ENCODE data around the gene PNPLA2. TPM values are rescaled to one million over a fixed set of nuclear protein-coding genes. Genes with fewer than 3 reads are reported as not detected.

The PNPLA2 gene
- total RNA-seq, 2 experiments from 2014 or later, result 29.7 to 32.0 TPM

DNA sequence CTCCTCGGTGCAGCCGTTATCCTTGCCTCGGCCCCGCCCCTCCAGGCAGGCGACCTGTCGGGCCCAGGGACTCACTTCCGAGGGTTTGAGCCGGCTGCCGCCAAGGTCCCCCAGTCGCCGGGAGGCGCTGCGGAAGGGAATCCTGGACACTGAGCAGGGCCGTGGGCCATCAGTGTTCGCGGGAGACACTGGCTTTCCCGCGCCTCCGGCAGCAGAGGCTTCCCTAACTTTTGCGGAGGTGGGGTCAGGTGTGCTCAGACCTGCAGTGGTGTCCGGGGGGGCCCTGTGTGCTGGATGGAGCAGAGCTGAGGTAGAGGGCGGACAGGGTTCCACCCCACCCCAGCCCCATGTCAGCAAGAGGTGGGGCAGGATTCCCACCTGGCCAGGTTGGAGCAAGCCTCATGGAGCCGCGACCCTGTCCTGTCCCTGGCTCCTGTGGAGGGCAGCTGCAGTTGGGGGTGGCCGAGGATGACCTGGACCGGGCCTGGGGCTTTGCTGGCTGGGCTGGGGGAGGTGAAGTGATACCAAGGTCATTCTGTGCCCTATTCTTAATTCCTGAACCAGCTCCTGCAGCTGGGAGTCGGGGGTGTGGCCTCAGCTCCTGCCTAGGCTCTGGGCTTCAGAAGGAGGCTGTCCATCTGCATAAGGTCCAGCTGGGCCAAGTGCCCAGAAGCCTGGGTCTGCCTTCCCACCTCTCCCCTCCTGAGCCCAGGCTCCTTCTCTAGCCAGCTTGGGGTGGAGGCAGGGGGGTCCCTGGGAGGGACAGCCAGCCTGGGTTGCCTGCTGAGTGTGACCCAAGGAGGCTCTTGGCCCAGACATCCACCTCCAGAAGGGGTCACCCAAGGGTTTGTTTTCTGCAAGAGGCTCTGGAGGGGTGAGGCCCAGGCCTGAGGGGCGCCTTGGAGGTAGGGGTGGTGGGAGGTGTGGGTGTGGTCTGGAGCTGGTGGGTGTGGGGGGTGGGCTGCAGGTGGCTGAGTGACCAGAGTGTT is 32.4 kb downstream of the PNPLA2 start:
- peaks cover 7% of the 10 kb centered on the region for H3K4me1 Mint-ChIP-seq (ENCODE audit: low read depth)
- intact Hi-C loops (cut with micrococcal nuclease), result no loop called here
- ChIA-PET CTCF (interaction anchor here (0.6 to 1.1 kb wide), 2 partner anchors 87 to 201 kb away, joined by 3 read pairs; no protein-coding TSS in a partner anchor), POLR2A (interaction anchor here (0.6 kb wide), 1 partner anchor 61 kb away, joined by 3 read pairs; no protein-coding TSS in a partner anchor)
- DNase-seq (peak; percentile 40), ATAC-seq (no peak)
- peaks cover 9% of the 10 kb centered on the region for H3K27me3 Mint-ChIP-seq
- no peak overlapping the region for H3K4me3 Mint-ChIP-seq
- no peaks in the 10 kb centered on the region for H3K36me3 Mint-ChIP-seq (ENCODE audit: low read depth)
- no peaks in the 10 kb centered on the region for H3K9me3 Mint-ChIP-seq
- TF ChIP-seq, protein P1, sequence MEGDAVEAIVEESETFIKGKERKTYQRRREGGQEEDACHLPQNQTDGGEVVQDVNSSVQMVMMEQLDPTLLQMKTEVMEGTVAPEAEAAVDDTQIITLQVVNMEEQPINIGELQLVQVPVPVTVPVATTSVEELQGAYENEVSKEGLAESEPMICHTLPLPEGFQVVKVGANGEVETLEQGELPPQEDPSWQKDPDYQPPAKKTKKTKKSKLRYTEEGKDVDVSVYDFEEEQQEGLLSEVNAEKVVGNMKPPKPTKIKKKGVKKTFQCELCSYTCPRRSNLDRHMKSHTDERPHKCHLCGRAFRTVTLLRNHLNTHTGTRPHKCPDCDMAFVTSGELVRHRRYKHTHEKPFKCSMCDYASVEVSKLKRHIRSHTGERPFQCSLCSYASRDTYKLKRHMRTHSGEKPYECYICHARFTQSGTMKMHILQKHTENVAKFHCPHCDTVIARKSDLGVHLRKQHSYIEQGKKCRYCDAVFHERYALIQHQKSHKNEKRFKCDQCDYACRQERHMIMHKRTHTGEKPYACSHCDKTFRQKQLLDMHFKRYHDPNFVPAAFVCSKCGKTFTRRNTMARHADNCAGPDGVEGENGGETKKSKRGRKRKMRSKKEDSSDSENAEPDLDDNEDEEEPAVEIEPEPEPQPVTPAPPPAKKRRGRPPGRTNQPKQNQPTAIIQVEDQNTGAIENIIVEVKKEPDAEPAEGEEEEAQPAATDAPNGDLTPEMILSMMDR (IDR thresholded peaks at IDR 0.05), result no peak
- H3K27ac Mint-ChIP-seq, result no peak overlapping the region

DNA sequence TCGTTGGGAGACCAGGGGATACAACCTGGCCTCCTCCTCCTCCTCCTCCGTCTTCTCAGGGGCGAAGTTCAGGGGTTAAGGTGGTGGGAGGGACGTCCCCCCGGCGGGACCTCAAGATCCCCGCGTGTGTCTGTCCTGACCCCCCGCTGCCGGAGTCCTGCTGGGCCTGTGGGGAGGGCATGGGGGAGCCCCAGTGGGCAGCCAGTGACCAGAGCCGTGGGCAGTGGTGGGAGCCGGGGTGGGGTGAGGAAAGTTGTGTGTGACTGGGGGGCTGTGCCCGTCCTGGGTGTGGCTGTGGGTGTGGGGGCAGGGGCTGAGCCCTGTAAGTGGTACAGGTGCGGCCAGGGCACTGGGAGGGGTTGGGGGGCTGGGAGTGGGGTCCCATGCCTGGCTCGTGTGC is 34.0 kb downstream of the PNPLA2 start:
- H3K4me1 Mint-ChIP-seq (ENCODE audit: low read depth), result peaks cover 11% of the 10 kb centered on the region
- DNase-seq, result no peak
- no peak overlapping the region for H3K27ac Mint-ChIP-seq
- no peaks in the 10 kb centered on the region for H3K9me3 Mint-ChIP-seq
- no peak overlapping the region for H3K4me3 Mint-ChIP-seq
- ChIA-PET CTCF (no interaction called here), POLR2A (no interaction called here)
- intact Hi-C loops (cut with micrococcal nuclease), result no loop called here
- TF ChIP-seq, protein P1 (IDR thresholded peaks at IDR 0.05), result no peak
- no peaks in the 10 kb centered on the region for H3K36me3 Mint-ChIP-seq (ENCODE audit: low read depth)
- ATAC-seq, result no peak
- H3K27me3 Mint-ChIP-seq, result peaks cover 7% of the 10 kb centered on the region

DNA sequence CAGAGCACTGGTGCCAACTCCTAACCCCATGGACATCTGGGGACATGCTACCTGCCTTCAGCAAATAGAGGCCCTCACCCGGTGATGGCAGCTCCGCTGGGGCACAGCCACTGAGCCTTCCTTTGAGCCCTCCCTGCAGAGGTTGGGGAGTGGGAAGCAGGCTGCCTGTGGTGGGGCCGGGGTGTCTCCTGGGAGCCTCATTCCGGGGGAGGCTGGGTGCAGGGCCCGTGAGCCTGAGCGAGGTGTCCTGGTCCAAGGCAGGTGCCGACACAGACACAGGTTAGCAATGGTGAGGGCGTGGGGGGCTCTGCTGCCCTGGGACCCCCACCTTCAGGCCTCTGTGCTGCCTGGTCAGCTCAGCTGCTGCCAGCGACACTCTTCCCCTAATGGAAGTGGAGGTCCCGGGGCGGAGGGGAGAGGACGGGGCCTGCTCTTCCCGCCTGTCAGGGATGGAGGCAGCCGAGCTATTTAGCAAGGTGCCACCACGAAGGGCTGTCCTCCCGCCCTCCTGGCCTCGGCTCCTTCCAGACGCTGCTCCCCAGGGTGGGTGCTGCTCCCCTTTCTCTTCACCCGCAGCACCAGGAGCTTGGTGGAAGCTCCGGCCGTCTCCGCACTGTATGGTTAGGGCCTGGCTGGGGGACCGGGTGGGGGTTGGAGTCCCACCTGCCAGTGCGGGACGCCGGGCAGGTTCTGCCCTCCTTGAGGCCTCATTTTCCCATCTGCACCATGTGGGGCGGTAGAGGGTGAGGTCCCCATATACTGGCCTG is 35.2 kb downstream of the PNPLA2 start:
- H3K4me3 Mint-ChIP-seq, result no peak overlapping the region
- CTCF ChIA-PET, result no interaction called here
- POLR2A ChIA-PET, result no interaction called here

DNA sequence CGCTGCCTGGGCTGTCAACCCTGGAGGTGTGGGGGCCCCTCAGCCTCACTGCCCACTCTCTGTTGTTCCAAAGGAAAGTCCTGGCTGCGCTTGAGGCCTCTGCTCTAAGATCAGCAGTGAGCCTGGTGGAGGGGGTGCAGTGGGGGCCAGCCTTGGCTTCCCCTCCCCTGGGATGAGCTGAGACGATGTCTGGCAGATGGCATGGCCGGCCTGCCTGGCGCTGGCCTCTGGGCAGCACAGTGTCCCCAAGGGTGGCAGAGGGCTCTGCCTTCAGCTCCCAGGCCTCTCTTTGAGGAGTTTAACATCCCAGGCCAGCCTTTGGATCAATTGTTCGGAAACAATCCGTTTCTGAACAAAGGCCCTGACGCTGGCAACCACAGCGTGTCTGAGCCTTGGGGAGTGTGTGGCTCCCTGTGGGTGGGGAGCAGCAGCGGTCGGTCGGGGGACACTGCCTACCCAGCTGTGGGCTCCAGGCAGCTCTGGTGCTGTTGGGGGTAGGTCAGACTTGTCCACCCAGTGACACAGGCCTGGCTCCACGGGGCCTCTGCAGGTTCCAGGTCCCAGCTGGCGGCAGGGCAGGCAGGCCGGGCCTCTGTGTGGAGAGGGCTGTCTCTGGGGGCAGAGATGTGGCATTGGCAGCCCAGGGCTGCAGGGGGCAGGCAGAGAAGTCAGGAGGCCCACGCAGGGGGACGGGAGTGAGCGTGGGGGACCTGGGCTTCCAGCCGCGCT is 36.1 kb downstream of the PNPLA2 start:
- Mint-ChIP-seq H3K27me3 (no peaks in the 10 kb centered on the region), H3K9me3 (no peaks in the 10 kb centered on the region), H3K4me1 (ENCODE audit: low read depth) (peaks cover 3% of the 10 kb centered on the region), H3K27ac (no peak overlapping the region), H3K4me3 (no peak overlapping the region), H3K36me3 (ENCODE audit: low read depth) (no peaks in the 10 kb centered on the region)
- ChIA-PET POLR2A (no interaction called here), CTCF (no interaction called here)
- DNase-seq (no peak), ATAC-seq (no peak)
- TF ChIP-seq, protein P1 (IDR thresholded peaks at IDR 0.05), result no peak
- intact Hi-C loops (cut with micrococcal nuclease), result no loop called here

More for the DNA sequence above, 35.2 kb downstream of the PNPLA2 start:
- H3K27ac Mint-ChIP-seq, result no peak overlapping the region
- ATAC-seq (no peak), DNase-seq (no peak)
- intact Hi-C loops (cut with micrococcal nuclease), result no loop called here
- H3K4me1 Mint-ChIP-seq (ENCODE audit: low read depth), result peaks cover 6% of the 10 kb centered on the region
- no peaks in the 10 kb centered on the region for H3K9me3 Mint-ChIP-seq
- H3K36me3 Mint-ChIP-seq (ENCODE audit: low read depth), result no peaks in the 10 kb centered on the region
- peaks cover 2% of the 10 kb centered on the region for H3K27me3 Mint-ChIP-seq
- TF ChIP-seq, protein P1 (IDR thresholded peaks at IDR 0.05), result no peak

Data from activated CD8-positive, alpha-beta T cell treated with anti-CD3 and anti-CD28 coated beads for 36 hours (primary cell).